HG03460 (cell line): ENCODE results near the gene EIF4G1.

ENCODE experiments used
- ATAC-seq: cut with Tn5 transposase; IDR thresholded peaks from one replicate; pipeline ENCODE4 v1.9.1; 2021; ENCODE audit not compliant: unreplicated experiment

The EIF4G1 gene

GRCh38 chr3:184350618-184351017 lies 36.2 kb downstream of the EIF4G1 start:
- no peak for ATAC-seq

GRCh38 chr3:184351511-184352148 lies 37.2 kb downstream of the EIF4G1 start:
- ATAC-seq, result no peak

- ATAC-seq, result no peak
Observed at GRCh38 chr3:184352149-184352785, 37.9 kb downstream of the EIF4G1 start.

GRCh38 chr3:184352897-184353545 lies 38.6 kb downstream of the EIF4G1 start:
- no peak for ATAC-seq

GRCh38 chr3:184353546-184353941 lies 39.1 kb downstream of the EIF4G1 start:
- no peak for ATAC-seq

- peak; percentile 52 for ATAC-seq
Observed at GRCh38 chr3:184354121-184354728, 39.8 kb downstream of the EIF4G1 start.

- ATAC-seq, result no peak
Observed at GRCh38 chr3:184354754-184355153, 40.3 kb downstream of the EIF4G1 start.

GRCh38 chr3:184355261-184356040 lies 41.0 kb downstream of the EIF4G1 start:
- no peak for ATAC-seq

GRCh38 chr3:184357248-184358123 lies 43.1 kb downstream of the EIF4G1 start:
- no peak for ATAC-seq

GRCh38 chr3:184358124-184358767 lies 43.8 kb downstream of the EIF4G1 start:
- ATAC-seq, result no peak

GRCh38 chr3:184358921-184359350 lies 44.5 kb downstream of the EIF4G1 start:
- no peak for ATAC-seq

GRCh38 chr3:184359610-184360009 lies 45.2 kb downstream of the EIF4G1 start:
- ATAC-seq, result no peak

- no peak for ATAC-seq
Observed at GRCh38 chr3:184360070-184360928, 45.9 kb downstream of the EIF4G1 start.

GRCh38 chr3:184360929-184361531 lies 46.6 kb downstream of the EIF4G1 start:
- ATAC-seq, result peak; percentile 2

- ATAC-seq, result peak; percentile 33
Observed at GRCh38 chr3:184361532-184361931, 47.1 kb downstream of the EIF4G1 start, which contains the start of the genes CLCN2 and POLR2H. TSS of gene CLCN2 (minus strand) at chr3:184361605. CDS start at chr3:184361479, 126 bp downstream. TSS of gene POLR2H (plus strand) at chr3:184361710. CDS start at chr3:184363493, 1,783 bp downstream.

GRCh38 chr3:184361932-184362667 lies 47.7 kb downstream of the EIF4G1 start:
- ATAC-seq, result peak; percentile 6
